CD4-positive, alpha-beta memory T cell (primary cell): Measurements from ENCODE around the gene ST8SIA4. TPM values are rescaled to one million over a fixed set of nuclear protein-coding genes. Genes with fewer than 3 reads are reported as not detected.

Experiments
- CTCF ChIA-PET: fragments of 350-600 bp; sonication (Branson Sonifier 250); formaldehyde crosslinking; loops from one replicate; lab custom pipeline; 2021; ENCODE audit warnings: inconsistent platforms; ENCODE audit not compliant: partially characterized antibody; lab: Charles Lee
- POLR2A ChIA-PET: fragments of 350-600 bp; sonication (Branson Sonifier 250); formaldehyde crosslinking; loops from one replicate; lab custom pipeline; 2021; ENCODE audit not compliant: partially characterized antibody; lab: Charles Lee
- DNase-seq, 5 donors: peaks; one replicate each; pipeline versions ENCODE4 v3.0.0 to v3.0.0-alpha.2; 2020 to 2022; ENCODE audit warnings: mixed read lengths in 1 of 5
- H3K27ac ChIP-seq: one replicate; pipeline ENCODE4 v1.7.0; 2013; ENCODE audit warnings: low read depth, low read length
- H3K27me3 ChIP-seq: 2 replicates; pipeline ENCODE4 v1.7.0; 2013; ENCODE audit warnings: mild to moderate bottlenecking, low read length, moderate library complexity; ENCODE audit not compliant: insufficient read depth
- H3K36me3 ChIP-seq: 2 replicates; pipeline ENCODE4 v1.7.0; 2013; ENCODE audit warnings: mild to moderate bottlenecking, low read length, moderate library complexity; ENCODE audit not compliant: insufficient read depth
- H3K4me1 ChIP-seq: 2 replicates; pipeline ENCODE4 v1.7.0; 2013; ENCODE audit warnings: mild to moderate bottlenecking, low read length, moderate library complexity; ENCODE audit not compliant: insufficient read depth
- H3K4me3 ChIP-seq, 2 donors: one replicate each; pipeline ENCODE4 v1.7.0; 2013; ENCODE audit warnings: low read length in 2 of 2, mild to moderate bottlenecking in 1 of 2
- H3K9me3 ChIP-seq, 2 donors: one replicate each; pipeline ENCODE4 v1.7.0; 2013; ENCODE audit warnings: low read length in 2 of 2, control low read depth in 1 of 2; ENCODE audit not compliant: control insufficient read depth in 1 of 2
- H3K27ac Mint-ChIP-seq, 7 donors: one replicate each; pipeline ENCODE4 v1.8.0; 2020 to 2021; ENCODE audit warnings: mixed read lengths in 7 of 7, mild to moderate bottlenecking in 6 of 7, inconsistent platforms in 3 of 7, moderate library complexity in 3 of 7
- H3K27me3 Mint-ChIP-seq, 2 donors: one replicate each; pipeline ENCODE4 v1.8.0; 2020 to 2021; ENCODE audit warnings: mixed read lengths in 2 of 2
- H3K36me3 Mint-ChIP-seq, 2 donors: one replicate each; pipeline ENCODE4 v1.8.0; 2020 to 2021; ENCODE audit warnings: mixed read lengths in 2 of 2, inconsistent platforms in 1 of 2, mild to moderate bottlenecking in 1 of 2
- H3K4me1 Mint-ChIP-seq, 4 donors: one replicate each; pipeline ENCODE4 v1.8.0; 2020 to 2021; ENCODE audit warnings: mixed read lengths in 4 of 4, mild to moderate bottlenecking in 1 of 4
- H3K4me3 Mint-ChIP-seq, 8 donors: one replicate each; pipeline ENCODE4 v1.8.0; 2020 to 2021; ENCODE audit warnings: mixed read lengths in 8 of 8, mild to moderate bottlenecking in 7 of 8, moderate library complexity in 6 of 8, inconsistent platforms in 3 of 8
- H3K9me3 Mint-ChIP-seq, 8 donors: one replicate each; pipeline ENCODE4 v1.8.0; 2020 to 2021; ENCODE audit warnings: mixed read lengths in 8 of 8, mild to moderate bottlenecking in 5 of 8, inconsistent platforms in 3 of 8, moderate library complexity in 1 of 8
- intact Hi-C: fragments of 100-400 bp; cut with micrococcal nuclease; formaldehyde crosslinking; loops from one replicate; pipeline ENCODE4 v1.15.1; 2023
- microRNA-seq: library from miRNA; unstranded; fragments of <30 nt; microRNA quantifications from one replicate; pipeline ENCODE4 v1.2.0, GENCODE V29; 2021; ENCODE audit warnings: borderline replicate concordance, borderline number of aligned reads, borderline microRNAs expressed, mixed read lengths
- polyA plus RNA-seq, 2 donors: library from polyadenylated mRNA; unstranded; fragments of 300-500 nt; fragmentation: Illumina TruSeq; gene quantifications; one replicate each; pipeline ENCODE4 v1.2.3, GENCODE V29; 2021
- total RNA-seq, 2 experiments: library from RNA; stranded (reverse); gene quantifications; one replicate each; pipeline ENCODE4 v1.2.3, GENCODE V29; 2021

The ST8SIA4 gene
- total and polyA plus RNA-seq, 4 experiments from 2014 or later = 10.7 to 28.7 (median 21.0) TPM

DNA sequence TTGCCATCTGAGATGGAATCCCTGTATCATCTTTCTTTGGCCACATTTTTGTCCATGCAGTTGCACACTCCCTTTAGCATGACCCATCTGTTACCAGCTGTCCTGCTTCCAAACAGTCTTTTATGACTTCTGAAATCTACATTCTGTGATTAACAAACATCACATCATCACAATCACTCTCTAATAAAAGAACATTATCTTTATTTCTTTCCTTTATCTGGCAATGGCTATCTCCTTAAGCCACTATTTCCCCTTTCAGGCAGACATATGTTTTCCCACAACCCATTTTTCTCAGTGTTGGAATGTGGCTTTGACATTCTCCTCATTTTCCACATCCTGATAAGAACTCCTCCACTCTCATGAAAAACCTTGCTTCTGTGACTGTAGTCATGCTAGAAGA, 141.0 kb downstream of the ST8SIA4 start:
- ChIA-PET POLR2A (no interaction called here), CTCF (no interaction called here)
- Histone ChIP-seq H3K4me1 (no peaks in the 10 kb centered on the region), H3K27me3 (no peaks in the 10 kb centered on the region), H3K36me3 (no peaks in the 10 kb centered on the region), H3K4me3 (no peak overlapping the region), H3K27ac (no peak overlapping the region), H3K9me3 (no peaks in the 10 kb centered on the region)
- intact Hi-C loops = no loop called here
- DNase-seq = no peak
- Mint-ChIP-seq H3K4me1 (no peaks in the 10 kb centered on the region), H3K27ac (no peak overlapping the region), H3K36me3 (no peaks in the 10 kb centered on the region), H3K4me3 (no peak overlapping the region), H3K27me3 (no peaks in the 10 kb centered on the region), H3K9me3 (peaks cover 0 to 2% (median 0%) of the 10 kb centered on the region in 8 donors)

DNA sequence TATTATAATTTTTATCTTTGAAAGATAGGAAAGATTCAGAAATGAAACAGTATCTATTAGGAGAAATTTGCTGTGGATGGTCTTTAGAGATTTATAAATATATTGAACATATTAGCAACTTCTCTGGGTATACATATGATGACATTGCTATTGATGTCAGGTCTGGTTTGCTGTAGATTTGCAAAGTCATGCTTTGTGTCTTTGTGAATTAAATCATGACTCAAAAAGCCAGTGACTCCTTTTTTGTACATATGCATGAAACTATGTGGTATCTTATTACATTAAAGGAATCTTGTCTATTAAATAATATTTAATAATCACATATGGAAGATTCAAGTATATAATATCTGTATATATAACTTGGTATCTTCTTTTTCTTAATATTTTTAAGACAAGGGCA, 141.9 kb downstream of the ST8SIA4 start:
- peaks cover 0 to 2% (median 0%) of the 10 kb centered on the region in 8 donors for H3K9me3 Mint-ChIP-seq
- no peaks in the 10 kb centered on the region for H3K36me3 Mint-ChIP-seq
- no peaks in the 10 kb centered on the region for H3K27me3 ChIP-seq
- H3K27ac Mint-ChIP-seq = no peak overlapping the region
- no peaks in the 10 kb centered on the region for H3K27me3 Mint-ChIP-seq
- no peaks in the 10 kb centered on the region for H3K4me1 ChIP-seq
- H3K4me3 Mint-ChIP-seq = no peak overlapping the region
- no peaks in the 10 kb centered on the region for H3K36me3 ChIP-seq
- no peaks in the 10 kb centered on the region for H3K9me3 ChIP-seq
- DNase-seq = no peak
- ChIA-PET CTCF (no interaction called here), POLR2A (no interaction called here)
- H3K4me1 Mint-ChIP-seq = no peaks in the 10 kb centered on the region
- no peak overlapping the region for H3K27ac ChIP-seq
- intact Hi-C loops = no loop called here
- H3K4me3 ChIP-seq = no peak overlapping the region

- no peak overlapping the region for H3K27ac Mint-ChIP-seq
- Histone ChIP-seq H3K9me3 (no peaks in the 10 kb centered on the region), H3K27me3 (no peaks in the 10 kb centered on the region), H3K27ac (no peak overlapping the region), H3K4me3 (no peak overlapping the region), H3K4me1 (no peaks in the 10 kb centered on the region), H3K36me3 (no peaks in the 10 kb centered on the region)
- DNase-seq = no peak
- no peaks in the 10 kb centered on the region for H3K27me3 Mint-ChIP-seq
- intact Hi-C loops = no loop called here
- H3K9me3 Mint-ChIP-seq = peaks cover 0 to 2% (median 0%) of the 10 kb centered on the region in 8 donors
- CTCF ChIA-PET = no interaction called here
- H3K36me3 Mint-ChIP-seq = no peaks in the 10 kb centered on the region
- H3K4me3 Mint-ChIP-seq = no peak overlapping the region
- POLR2A ChIA-PET = no interaction called here
- no peaks in the 10 kb centered on the region for H3K4me1 Mint-ChIP-seq
These were observed 142.4 kb downstream of the ST8SIA4 start for GRCh38 chr5:100760688-100761087.

DNA sequence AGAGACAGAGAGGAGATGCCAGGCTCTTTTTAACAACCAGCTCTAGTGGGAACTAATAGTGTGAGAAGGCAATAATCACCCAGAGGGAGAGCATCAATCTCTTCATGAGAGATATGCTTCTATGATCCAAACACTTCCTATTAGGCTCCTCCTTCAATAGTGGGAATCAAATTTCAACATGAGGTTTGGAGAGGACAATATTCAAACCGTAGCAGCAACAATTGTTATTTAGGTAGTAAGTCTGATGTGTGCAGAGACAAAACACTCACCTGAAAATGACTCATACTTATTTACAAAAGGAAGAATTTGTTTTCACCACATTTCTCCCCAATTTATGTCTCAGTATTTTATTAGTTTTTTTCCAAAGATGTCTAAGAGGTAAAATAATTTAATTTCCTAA, 144.3 kb downstream of the ST8SIA4 start:
- ChIA-PET POLR2A (no interaction called here), CTCF (no interaction called here)
- no peaks in the 10 kb centered on the region for H3K9me3 ChIP-seq
- Mint-ChIP-seq H3K4me1 (no peaks in the 10 kb centered on the region), H3K36me3 (no peaks in the 10 kb centered on the region), H3K4me3 (no peak overlapping the region), H3K27me3 (no peaks in the 10 kb centered on the region), H3K27ac (no peak overlapping the region), H3K9me3 (peaks cover 0 to 2% (median 0%) of the 10 kb centered on the region in 8 donors)
- no peak overlapping the region for H3K27ac ChIP-seq
- no peaks in the 10 kb centered on the region for H3K27me3 ChIP-seq
- H3K36me3 ChIP-seq = no peaks in the 10 kb centered on the region
- no peak overlapping the region for H3K4me3 ChIP-seq
- intact Hi-C loops = no loop called here
- no peak for DNase-seq
- H3K4me1 ChIP-seq = no peaks in the 10 kb centered on the region

GRCh38 chr5:100758306-100758705, 144.8 kb downstream of the ST8SIA4 start:
- H3K9me3 Mint-ChIP-seq = peaks cover 0 to 2% (median 0%) of the 10 kb centered on the region in 8 donors
- H3K4me1 Mint-ChIP-seq = no peaks in the 10 kb centered on the region
- H3K27ac ChIP-seq = no peak overlapping the region
- no peak overlapping the region for H3K27ac Mint-ChIP-seq
- POLR2A ChIA-PET = no interaction called here
- DNase-seq = no peak
- no peaks in the 10 kb centered on the region for H3K36me3 ChIP-seq
- no peaks in the 10 kb centered on the region for H3K4me1 ChIP-seq
- no peaks in the 10 kb centered on the region for H3K9me3 ChIP-seq
- intact Hi-C loops = no loop called here
- H3K27me3 ChIP-seq = no peaks in the 10 kb centered on the region
- no peak overlapping the region for H3K4me3 Mint-ChIP-seq
- H3K4me3 ChIP-seq = no peak overlapping the region
- CTCF ChIA-PET = no interaction called here
- H3K27me3 Mint-ChIP-seq = no peaks in the 10 kb centered on the region
- H3K36me3 Mint-ChIP-seq = no peaks in the 10 kb centered on the region

DNA sequence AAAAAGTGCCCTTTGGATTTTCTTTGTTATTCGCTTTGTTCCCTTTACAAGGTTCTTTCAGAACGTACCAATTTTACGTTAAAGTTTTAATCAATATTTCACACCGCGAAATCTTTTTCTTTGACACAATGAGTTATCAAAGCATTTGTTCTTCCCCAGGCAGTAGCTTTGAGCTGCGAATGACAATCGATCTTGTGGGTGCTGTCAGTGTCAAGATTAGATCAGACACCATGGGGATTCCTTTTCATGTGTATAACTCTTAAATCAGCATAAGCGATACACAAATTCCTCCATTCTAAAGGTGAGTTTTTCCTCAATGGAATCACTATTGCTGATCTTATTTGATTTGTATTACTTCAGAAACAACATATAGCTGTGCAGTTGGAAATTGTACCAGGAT, 145.5 kb downstream of the ST8SIA4 start:
- Mint-ChIP-seq H3K27ac (no peak overlapping the region), H3K27me3 (peaks cover 0 to under 1% of the 10 kb centered on the region in 2 donors), H3K36me3 (no peaks in the 10 kb centered on the region), H3K4me1 (no peaks in the 10 kb centered on the region), H3K9me3 (peaks cover 0 to 2% (median 0%) of the 10 kb centered on the region in 8 donors), H3K4me3 (no peak overlapping the region)
- CTCF ChIA-PET = no interaction called here
- no peak for DNase-seq
- Histone ChIP-seq H3K9me3 (no peaks in the 10 kb centered on the region), H3K36me3 (no peaks in the 10 kb centered on the region), H3K27ac (no peak overlapping the region), H3K4me1 (no peaks in the 10 kb centered on the region), H3K4me3 (no peak overlapping the region), H3K27me3 (no peaks in the 10 kb centered on the region)
- POLR2A ChIA-PET = no interaction called here
- intact Hi-C loops = no loop called here

Small RNAs within 50 kb of the gene (microRNA-seq; reads per million reads assigned to microRNA genes)
- gene MIR548P = not detected
